OCI-M1 (cell line): ENCODE data around the gene DNAH6.
A peak's percentile ranks its signal among the peaks of the same experiment; 100 is the strongest.

ENCODE experiments used
- DNase-seq: peaks from one replicate; lab custom pipeline; 2025; lab: John Stamatoyannopoulos, UW

DNAH6 gene

GRCh38 chr2:84690225-84690624 is 173.9 kb downstream of the DNAH6 start:
- DNase-seq, result no peak

- DNase-seq, result no peak
Measured at GRCh38 chr2:84694088-84694622, 177.9 kb downstream of the DNAH6 start.

- no peak for DNase-seq
Measured at GRCh38 chr2:84697895-84698294, 181.6 kb downstream of the DNAH6 start.

GRCh38 chr2:84700006-84700405 is 183.7 kb downstream of the DNAH6 start:
- no peak for DNase-seq

DNA sequence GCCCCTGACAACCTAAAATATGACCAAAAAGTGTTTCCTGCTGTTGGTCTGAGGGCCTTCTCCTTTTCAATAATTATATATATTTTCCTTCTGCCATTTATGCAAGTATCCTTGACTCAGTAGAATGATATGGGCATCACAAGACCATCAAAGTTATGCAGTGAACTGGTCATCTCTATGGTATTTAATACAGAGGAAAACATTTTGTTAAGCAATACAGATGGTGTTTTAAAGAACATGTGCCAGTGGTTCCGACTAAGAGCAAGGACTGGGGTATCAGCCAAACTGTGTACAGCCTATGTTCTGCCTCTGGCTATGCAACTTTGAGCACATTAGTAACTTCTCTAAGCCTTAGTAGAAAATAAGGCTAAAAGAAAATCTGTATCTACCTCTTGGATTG is 185.6 kb downstream of the DNAH6 start:
- no peak for DNase-seq

GRCh38 chr2:84702941-84703340 is 186.6 kb downstream of the DNAH6 start:
- DNase-seq, result no peak

DNA sequence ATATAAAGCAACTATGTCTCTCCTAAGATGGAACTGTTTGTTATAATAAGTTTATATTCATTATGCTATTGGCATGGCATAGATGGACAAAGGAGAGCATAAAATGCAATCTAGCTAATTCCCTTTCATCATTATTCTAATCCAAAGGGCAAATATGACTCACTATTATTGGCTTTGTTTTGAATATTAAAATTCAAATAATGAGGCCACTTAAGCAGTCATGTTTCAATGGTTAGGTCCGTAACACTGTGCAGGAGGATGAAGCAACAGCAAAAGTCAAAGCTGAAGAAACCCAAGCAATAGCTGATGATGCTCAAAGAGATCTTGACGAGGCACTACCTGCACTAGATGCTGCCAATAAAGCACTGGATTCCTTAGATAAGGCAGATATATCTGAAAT is 187.5 kb downstream of the DNAH6 start:
- no peak for DNase-seq

DNA sequence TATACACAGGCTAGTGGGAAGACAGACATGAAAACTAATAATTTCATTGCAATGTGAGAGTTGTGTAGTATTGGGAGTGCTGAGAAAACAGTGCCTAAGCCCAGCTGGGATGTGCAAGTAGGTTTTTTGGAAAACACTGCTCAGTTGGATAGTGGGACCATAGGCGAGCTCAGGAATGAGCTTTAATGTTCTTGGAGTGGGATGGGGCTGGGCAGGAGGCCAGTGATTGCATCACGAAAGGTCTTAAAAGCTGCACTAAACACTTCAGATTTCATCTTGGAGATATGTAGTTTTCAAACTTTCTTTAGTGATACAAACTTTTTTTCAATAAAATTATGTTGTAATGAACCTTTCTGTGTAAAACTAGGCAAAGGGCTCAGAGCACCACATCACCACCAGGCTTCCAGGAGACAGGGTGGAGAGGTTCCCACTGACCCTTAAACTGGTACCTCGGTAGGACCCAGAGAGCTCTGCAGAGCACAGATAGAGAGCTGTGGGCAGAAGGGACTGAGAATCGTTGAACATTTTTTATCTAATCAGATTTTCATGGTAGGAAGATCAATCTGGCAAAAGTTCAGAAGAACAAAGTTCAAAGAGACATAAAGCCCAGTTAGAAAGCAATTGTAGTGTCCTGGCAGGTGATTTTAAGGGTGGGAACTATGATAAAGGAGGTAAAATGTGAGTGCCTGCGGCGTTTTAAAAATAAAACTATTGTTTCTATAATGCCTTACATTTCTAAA is 188.4 kb downstream of the DNAH6 start:
- DNase-seq, result peak; percentile 8

- DNase-seq, result no peak
Measured at GRCh38 chr2:84705858-84706257, 189.6 kb downstream of the DNAH6 start.

DNA sequence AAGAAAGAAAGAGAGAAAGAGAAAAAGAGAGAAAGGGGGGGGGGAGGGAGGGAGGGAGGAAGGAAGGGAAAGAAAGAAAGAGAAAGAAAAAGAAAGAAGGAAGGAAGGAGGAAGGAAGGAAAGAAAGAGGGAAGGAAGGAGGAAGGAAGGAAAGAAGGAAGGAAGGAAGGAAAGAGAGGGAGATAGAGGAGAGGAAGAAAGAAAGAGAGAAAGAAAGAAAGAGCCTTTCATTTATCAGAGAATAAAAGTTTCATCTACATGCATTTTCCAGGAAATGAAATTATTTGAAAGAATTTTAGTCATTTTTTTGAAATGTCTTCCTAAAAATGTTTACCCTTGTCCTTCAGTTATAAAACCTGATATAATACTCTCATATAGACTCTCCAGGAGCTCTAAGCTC is 192.1 kb downstream of the DNAH6 start:
- no peak for DNase-seq

DNA sequence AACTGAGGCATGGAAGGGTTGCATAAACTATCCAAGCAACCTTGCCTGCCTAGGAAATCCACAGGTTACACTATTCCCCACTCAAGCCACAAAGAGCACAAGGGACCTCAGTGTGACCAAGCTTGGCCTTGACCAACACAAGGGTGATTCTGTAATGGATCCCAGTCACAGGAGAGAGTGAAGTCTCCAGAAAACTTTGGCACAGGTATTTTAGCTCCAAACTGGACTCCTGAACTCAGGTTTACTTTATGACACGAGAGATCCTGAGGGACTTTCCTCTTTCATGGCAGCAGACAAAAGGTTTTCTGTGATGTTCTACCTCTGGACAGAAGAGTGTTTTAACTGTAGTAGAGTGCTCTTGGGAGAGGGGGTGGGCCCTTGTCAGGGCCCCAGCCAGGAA is 195.4 kb downstream of the DNAH6 start:
- no peak for DNase-seq

- DNase-seq, result no peak
Measured at GRCh38 chr2:84713441-84713840, 197.1 kb downstream of the DNAH6 start.

DNA sequence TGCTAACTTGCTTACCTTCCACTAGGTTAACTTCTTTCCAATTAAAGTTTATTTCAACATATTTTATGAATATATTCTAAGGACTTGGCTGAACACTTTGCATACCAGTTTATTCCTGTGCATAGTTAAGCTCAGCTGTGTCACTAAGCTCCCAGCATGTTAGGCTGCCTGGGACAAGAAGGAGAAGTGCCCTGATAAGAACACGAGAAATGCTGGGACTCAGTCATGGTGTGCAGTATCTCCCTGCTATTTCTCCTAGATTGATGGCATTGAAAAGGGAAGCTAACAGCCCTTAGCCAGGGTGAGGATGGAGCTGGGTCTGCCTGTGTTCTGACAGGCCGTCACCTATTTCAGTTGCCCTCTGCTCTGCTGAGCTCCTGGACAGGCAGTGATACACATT is 200.3 kb downstream of the DNAH6 start:
- DNase-seq, result peak; percentile 28

GRCh38 chr2:84717302-84717701 is 201.0 kb downstream of the DNAH6 start:
- DNase-seq, result no peak

DNA sequence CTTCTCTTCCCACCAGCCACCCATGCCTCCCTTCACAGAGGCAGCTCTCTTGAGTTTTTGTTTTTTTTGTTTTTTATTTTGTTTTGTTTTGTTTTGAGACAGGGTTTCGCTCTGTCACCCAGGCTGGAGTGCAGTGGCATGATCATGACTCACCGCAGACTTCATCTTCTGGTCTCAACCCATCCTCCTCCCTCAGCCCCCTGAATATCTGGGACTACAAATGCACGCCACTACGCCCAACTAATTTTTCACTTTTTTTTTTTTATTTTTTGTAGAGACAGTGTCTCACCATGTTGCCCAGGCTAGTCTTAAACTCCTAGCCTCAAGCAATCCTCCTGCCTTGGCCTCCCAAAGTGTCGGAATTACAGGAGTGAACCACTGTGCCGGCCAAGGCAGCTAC is 203.1 kb downstream of the DNAH6 start:
- no peak for DNase-seq

DNA sequence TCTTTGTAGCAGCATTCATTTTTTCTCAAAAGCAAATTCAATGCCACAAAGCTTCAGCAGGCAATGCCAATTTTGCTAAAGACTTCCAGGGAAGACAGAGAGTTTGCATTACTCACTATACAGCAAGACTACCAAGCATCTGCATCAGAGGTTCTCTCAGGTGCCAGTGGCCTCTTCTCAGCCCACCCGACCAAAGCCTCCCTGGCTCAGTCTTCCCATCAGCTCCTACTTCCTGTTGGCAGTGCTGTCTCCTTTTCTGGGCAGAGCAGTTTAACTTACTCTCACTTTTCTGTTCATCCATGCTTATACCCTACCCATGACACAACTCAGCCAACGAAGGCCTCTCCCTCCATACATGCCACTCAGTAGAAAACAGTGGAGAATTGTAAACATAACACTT is 207.5 kb downstream of the DNAH6 start:
- DNase-seq, result no peak

DNA sequence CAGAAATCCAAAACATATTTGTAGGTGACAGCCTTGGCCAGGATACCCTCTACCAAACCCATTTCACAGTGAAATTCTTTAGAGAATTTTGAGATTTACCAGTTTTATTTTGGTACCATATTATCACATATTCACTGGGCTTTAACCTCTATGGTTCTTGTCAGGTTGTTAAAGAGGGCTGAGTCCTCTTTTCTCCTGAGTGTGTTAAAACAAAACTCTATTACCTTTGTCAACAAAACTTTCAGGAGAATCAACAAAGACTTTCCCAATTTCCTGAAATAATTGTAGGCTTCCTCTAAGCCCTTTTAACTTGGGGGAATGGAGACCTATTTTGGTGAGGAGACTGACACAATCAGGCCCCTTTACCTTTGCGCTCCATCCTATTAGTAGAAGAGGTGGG is 209.4 kb downstream of the DNAH6 start:
- no peak for DNase-seq

DNA sequence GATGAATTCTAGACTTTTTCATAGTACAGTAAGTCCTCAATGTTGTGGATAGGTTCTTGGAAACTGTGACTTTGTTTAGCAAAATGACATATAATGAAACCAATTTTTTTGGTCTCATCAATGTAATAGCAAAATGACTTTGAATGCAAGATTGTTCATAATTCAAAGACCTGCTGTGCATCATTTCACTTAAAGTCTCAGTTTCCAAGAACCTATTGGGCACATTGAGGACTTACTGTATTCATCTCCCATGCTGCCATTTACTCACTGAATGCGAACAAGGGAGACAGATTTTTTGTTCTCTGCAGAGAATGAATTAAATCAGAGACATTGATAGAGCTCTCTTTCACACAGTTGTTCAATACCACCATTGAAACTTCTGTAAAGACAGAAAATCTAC is 211.0 kb downstream of the DNAH6 start:
- no peak for DNase-seq

DNA sequence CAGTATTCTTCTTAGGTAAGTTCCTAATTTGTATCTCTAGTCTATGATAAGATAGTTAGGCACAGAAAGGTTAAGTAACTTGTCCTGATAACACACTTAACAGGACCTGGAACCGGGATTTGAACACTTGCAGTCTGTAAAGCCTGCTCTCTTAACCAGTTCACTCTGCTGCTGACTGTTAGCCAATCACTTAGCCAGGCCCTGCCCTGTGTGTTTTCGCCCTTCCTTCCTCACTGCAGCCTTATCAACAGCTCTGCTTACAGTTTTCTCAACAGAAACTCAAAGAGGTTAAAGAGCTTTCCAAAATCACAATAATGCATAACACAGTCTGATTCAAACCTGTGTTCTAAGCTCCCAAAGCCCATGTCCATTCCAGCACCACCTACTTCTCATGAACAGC is 212.9 kb downstream of the DNAH6 start:
- DNase-seq, result no peak

GRCh38 chr2:84731185-84731584 is 214.9 kb downstream of the DNAH6 start:
- no peak for DNase-seq

DNA sequence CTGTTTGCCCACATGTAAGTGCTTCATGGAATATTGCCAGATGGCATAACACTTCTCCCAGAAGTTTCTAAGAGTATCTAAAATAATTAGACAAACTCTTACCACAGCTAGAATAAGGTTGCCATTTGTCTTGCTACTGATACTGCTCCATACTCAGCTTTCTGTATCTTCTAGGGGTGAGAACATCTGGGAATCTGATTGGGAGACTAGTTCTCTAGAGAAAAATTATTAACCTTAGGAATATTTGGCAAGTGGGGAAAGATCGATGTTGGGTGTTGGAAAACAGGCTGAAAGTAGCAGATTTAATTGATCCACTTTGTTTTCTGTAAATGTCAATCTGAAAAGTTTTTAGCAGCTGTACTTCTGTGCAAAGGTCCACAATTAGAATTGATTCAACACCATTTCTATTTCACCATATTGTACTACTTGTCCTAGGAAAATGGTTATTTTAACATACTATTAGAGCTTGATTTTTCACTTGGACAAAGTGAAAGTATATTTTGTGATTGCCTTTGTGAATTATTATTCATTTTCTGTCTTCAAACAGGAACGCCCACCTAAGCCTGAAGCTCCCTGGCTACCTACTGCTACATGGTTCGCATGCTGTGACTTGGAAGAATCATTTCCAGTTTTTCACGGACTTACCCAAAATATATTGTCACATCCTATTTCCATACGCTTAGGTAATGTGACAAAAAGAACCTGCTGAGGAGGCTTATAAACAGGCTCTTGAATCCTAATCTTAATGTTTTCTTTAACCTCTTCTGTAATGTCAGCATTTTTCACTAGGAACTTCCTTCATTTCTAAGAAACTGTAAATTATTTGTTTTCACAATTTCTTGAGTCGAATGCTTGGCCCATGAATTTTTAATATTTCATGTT is 216.8 kb downstream of the DNAH6 start:
- DNase-seq, result peak; percentile 1

- DNase-seq, result no peak
Measured at GRCh38 chr2:84735389-84735788, 219.1 kb downstream of the DNAH6 start.

GRCh38 chr2:84741182-84741822 is 225.0 kb downstream of the DNAH6 start:
- DNase-seq, result peak; percentile 77
